PC-3 (cell line): ENCODE results near the gene TCERG1L.

ENCODE experiments used
- CTCF ChIP-seq: fragments of 300-600 bp; sonication (generic); conservative IDR thresholded peaks from 2 replicates; pipeline ENCODE4 v1.5.1; 2017; ENCODE audit warnings: antibody characterized with exemption, low read depth, mild to moderate bottlenecking, low read length
- EZH2 ChIP-seq: fragments of 300-600 bp; sonication (generic); IDR thresholded peaks from one replicate; pipeline ENCODE4 v1.6.1; 2017; ENCODE audit warnings: antibody characterized with exemption, mild to moderate bottlenecking, low read length; ENCODE audit not compliant: unreplicated experiment

GRCh38 chr10:131272897-131273451, 38.5 kb downstream of the TCERG1L start:
- TF ChIP-seq CTCF = no peak
- TF ChIP-seq EZH2 = no peak
